Activated gamma-delta T cell treated with anti-CD3 and anti-CD28 coated beads, Interleukin-2, amount 50 U/mL, for 16 hours (primary cell): ENCODE measurements around the gene FCN1.

Experiments used
- DNase-seq: peaks from one replicate; pipeline ENCODE4 v3.0.0-alpha.2; 2020; ENCODE audit warnings: low read depth

Gene FCN1

DNA sequence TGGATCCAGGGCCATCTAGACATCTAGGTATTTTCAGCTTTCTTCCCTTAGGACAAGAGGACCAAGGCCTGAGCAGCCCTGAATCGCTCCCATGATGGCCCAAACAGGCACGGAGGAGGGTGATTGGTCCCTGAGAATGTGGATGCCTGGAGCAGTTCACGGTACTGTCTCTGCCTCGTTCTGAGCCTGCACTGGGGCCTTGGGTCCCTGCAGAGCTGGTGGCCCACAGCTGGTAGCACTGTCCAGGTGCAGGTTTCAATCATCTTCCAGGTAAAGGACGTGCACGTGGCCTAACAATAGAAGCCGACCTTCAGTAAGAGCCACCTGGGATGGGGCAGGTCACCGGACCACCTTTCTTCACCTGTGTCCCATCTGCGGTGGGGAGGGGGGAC is 19.4 kb upstream of the FCN1 start:
- DNase-seq, result no peak

DNA sequence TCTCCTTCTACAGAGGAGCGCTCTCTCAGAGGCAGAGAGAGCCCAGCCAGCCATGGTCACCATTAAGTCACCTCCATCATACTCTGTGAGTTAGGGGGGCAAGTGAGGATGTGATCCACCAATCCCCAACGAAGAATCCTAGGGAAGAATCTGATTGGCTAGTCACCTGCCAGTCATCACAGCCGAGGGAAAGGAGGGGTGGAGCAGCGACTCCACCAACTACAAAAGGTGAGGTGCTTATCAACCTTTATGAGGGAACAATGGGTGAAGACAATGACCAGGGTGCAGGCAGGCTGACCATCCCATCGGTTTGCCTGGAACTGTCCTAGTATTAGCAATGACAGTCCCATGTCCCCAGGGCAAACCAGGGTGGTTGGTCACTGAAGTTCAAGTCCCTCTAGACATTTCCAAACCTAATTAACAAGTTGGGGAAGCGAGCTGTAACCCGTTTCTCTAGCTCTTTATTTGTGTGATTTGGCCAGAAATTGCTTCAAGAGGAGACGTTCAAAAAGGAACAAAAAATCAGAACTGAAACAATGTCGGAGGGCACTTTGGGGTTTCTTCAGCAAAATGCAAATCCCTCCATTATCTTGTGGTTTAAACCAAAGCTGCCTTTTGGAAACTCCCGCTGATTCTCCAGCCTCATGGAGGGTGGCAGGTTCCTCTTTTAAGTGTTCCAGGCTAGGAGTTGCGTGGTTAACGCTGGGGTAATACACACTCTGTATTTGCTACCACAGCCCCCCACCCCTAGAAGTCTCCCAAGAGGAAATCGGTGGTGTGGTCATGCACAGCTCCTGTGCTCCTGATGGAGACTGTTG is 18.8 kb upstream of the FCN1 start:
- DNase-seq, result no peak

DNA sequence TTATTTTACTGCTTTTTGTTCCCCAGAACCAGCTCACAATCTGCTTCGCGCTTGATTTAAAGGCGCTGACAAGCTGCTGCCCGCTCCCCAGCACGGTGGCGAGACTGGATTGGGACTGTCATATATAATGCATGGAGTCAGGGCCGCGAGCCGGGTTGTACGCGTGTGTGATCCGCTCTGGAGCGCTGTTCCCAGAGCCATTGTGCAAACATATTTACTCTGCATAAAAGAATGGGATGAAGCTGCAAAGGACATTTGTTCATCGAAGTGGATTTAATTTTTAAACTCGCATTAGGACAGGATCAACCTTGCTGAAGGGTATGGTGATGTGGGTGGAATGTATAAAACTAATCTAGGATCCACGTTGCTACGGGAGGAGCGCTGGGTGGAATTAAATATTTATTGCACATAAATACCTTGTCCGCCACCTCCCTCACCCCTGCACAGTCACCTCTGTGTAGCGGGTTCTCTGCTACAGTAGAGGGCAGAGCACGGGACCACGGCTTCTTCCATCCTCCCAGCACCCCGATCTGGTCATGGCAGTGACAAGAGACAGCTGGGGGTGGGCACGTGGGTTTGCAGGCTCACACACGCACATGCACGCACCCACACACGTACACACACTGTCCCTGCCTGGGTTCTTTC is 18.1 kb upstream of the FCN1 start:
- no peak for DNase-seq

DNA sequence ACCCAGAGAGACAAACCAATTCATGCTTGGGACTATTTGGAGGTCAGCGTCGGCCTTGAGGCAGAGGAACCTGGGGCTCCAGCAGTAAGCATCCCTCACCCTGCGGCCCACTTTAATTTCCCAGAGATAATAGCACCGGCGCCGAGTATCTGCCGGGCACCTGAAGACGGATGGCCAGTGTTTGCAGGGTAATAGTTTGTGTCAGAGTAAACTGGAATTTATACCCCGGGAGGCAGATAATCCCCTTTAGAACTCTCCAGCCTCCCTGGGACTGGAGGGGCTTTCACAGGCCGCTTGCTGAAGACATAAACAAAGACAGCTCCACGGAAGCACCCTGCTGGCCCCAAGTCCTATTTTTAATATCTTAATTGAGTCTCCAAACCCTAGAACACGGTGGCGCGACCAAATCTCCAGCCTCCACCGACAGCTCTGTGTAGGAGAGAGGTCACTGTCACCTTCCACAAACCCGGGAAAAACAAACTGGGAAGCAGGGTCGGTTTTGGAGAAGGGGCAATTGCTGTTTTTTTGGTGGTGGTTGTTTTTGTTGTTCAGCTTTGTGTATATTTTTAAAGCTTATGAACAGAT is 17.4 kb upstream of the FCN1 start:
- no peak for DNase-seq

DNA sequence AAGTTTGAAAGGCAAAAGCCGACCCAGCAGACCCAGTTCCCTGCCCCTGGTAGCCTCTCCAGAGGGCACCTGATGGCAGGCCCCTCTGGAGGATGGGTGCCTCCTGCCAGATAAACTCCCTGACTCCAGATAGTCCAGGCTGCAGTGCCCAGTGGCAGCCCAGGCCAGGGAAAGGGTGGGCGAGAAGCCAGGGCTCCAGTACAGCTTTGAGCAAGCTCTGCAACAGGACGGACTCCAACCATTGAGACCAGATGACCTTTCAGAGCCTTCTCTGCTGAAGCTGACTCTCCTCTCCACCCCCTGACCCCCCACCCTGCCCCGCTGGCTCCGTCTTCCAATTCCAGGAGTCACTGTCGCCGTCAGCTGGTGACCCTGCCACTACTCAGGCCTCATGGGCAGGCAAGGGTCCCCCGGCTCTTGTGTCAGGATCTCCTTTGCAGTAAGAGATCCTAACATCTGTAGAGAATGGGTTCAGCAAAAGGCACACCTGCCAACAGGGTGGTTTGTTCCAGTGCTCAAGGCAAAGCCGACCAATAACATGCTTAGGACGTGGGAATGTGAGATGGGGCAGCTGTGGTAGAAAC is 15.5 kb upstream of the FCN1 start:
- no peak for DNase-seq

DNA sequence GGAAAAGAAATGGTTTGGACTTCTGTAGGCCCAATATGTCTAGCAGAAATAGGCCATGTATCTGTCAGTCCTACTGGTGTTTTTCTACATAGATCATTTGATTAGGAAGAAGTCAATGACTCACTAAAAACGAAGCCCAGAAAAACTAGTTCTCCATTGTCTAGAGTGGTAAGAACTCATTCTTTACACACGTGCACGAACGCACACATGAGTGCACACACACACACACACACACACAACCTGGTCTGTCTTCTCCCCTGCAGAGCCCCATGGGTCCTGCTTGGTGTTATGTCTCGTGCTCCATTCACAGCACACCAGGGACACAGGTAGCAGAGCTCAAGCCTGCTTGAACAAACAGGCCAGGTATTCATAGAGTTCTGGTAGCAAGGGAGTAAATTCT is 14.9 kb upstream of the FCN1 start:
- no peak for DNase-seq

DNA sequence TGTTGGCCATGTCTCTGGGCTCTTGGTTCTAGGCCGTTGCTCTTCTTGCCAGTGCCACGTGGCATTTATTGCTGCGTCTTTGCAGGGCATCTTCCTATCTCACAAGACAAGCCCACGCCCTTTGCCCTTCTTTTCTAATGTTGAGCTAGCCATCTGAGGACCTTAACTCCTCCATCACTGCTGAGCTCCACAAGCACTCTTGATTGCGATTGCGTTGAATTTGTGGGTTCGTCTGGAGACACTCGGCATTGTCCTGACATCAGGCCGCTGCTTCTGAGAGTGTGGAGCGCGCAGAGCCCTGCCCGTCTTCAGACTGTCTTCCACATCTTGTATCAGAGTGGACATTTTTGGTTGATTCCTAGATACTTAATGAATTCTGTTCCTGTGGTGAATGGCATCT is 14.5 kb upstream of the FCN1 start:
- DNase-seq, result no peak

DNA sequence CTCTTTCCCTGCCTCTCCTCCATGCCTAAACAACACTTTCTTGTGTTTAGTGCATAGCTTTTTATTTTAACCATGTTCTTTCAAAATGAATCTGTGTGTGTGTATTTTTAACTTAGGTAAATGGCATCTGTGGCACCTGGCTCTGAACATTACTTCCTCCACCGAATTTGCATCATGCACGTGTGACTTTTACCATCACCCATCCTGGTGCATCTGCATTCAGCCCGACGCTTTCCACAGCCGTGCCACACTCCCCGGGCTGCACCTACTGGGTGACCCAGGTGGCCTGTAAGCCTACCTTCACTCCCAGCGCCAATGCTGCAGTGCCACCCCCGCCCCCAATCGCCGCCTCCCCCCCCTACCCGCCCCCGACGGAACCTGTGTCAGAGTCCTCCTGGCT is 12.7 kb upstream of the FCN1 start:
- DNase-seq, result no peak

DNA sequence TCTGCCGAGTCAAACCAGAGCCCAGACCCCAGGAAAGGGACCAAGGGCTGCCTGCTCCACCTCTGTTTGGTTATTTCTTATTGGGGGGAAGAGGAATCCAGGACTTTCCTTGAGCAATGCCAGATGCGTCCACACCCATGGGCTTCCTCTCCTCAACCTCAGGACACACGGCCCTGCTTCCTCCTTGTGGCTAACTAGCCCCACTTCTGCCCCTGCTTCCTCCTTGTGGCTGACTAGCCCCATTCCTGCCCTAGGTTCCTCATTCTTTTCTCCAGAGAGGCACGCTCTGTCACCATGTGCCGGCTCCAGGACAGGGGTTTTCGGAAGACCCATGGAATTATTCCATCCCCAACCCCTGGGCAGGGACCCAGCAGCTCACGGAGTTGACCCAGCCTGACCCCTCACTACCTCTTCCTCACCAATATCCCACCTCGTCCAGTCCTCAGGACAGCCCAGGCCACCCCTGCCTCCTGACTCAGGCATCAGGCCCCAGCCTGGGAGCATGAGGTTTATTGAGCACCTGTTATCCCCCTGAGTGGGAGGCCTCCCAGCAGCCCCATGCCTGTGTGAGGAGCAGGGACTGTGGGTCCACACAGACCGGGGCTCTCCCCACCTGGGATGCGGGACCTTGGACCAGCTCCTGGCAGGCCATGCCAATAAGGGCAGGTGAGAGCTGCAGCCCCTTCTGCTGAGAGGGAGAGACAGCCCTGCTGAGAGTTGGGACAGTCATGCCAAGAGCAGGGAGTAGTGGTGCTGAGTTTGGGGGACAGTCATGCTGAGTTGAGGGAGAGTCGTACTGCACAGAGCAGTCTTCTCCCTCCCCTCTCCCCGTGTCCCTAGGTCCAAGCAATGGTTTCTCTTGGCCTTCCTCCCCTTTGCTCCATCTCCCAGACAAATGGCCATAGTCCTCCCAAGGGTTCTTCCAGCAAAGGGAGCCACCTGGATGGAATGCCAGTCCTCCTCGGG is 11.8 kb upstream of the FCN1 start:
- DNase-seq, result no peak

DNA sequence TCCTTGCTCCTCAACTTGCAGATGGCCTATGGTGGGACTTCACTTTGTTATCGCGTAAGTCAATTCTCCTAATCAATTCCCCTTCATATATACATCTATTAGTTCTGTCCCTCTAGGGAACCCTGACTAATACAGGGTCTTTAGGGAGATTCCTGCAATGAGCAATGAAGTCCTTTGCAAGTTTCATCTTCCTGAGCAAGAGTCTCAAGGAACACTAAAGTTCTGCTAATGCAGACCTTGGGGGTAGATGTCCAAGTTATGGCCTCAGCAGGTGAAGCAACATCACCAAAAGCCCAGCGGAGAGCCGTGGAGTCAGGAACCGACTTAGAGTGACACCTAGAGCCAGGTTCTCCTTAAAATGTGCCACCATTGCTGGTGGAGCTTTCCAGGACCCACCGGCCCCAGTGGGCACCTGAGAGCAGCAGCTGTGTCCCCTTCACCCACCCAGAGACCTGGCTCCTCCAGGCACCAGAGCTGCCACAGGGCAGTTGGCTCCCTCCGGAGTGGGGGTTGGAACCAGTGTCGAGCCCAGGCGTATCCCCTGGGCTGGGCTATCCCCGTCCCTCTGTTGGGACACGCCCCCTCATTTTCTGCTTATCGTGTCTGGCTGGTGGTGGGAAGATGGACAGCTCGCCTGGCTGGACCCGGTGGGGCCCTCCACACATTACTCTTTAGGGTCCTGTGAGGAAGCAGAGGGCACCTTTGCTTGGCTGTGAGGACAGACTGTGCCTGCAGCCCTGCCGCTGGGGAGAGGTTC is 10.9 kb upstream of the FCN1 start:
- DNase-seq, result no peak

DNA sequence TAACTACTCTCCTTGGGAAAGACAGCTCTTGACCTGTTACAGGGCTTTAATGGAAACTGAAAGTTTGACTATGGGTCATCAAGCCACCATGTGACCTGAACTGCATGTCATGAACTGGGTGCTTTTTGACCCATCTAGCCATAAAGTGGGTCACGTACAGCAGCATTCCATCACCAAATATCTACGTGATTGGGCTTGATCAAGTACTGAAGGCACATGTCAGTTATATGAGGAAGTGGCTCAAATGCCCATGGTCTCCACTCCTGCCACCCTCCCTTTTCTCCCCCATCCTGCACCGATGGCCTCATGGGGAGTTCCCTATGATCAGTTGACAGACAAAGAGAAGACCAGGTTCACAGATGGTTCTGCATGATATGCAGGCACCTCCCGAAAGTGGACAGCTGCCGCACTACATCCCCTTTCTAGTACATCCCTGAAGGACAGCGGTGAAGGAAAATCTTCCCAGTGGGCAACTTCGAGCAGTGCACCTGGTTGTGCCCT is 7.3 kb upstream of the FCN1 start:
- DNase-seq, result no peak

DNA sequence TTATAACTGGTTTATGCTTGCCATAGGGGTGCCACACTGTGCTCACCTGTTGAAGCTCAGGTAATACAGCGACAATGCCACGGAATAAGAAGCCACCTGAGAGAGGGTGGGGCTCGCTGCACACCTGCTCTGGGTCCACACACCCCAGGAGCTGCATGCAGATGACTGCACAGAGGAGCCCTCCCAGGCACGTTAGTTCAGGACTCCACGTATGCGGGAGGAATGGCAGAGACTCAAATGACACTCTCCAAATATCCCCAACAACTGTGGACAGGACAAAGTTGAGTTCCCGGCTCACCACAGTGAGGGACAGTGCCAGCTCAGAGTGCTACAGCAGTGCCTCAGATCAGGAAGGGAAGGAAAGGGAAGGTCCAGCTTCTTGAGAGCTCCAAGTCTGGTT is 5.8 kb upstream of the FCN1 start:
- DNase-seq, result no peak

DNA sequence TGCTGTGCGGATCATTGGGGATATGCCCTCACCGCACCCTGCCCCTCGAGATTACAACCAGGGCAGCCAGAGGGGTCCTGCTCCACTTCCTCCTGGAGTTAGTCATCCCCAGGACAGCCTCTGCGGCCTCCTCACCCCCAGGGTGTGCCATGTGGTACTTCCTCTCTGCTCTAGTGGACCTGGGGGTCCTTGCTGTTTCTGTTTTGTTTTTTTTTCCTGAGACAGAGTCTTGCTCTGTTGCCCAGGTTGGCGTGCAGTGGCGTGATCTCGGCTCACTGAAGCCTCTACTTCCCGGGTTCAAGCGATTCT is 5.2 kb upstream of the FCN1 start:
- DNase-seq, result no peak

DNA sequence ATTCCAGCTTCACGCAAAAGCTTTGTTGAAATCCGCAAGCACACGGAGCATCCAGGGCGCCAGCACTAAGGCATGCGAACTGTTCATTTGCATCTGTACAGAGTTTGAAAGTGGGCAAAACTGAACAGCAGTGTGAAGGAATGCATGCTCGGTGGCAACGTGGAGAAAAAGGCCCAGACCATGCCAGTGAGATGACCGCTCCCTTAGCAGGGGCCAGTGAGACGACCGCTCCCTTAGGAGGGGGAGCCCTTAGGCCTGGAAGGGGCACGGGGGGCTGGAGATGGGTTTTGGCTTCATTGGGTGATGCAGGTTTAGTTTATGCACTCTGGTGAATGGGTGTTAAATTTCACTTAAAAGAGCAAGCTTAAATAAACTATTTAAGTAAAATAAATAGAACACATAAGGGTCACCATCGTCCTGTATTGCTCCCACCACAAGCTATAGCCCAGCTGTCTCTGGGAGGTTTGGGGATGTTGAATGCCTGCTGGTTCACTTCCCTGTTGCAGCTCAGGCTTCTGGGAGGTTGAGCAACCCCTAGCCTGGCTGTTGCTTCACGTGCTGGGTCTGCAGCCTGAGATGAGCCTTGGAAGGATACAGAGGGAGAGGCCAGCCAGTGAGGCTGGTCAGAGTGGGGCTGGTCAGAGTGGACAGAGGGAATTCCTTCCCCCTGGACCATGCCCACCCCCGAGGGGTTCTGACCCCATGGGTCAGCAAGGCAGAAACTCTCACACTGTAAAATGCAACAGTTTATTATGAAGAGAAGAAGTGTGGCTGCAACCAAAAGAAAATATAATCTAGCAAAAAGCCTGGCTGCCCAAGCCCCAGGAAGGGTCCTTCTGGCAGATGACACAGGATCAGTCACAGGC is 4.6 kb upstream of the FCN1 start:
- no peak for DNase-seq

DNA sequence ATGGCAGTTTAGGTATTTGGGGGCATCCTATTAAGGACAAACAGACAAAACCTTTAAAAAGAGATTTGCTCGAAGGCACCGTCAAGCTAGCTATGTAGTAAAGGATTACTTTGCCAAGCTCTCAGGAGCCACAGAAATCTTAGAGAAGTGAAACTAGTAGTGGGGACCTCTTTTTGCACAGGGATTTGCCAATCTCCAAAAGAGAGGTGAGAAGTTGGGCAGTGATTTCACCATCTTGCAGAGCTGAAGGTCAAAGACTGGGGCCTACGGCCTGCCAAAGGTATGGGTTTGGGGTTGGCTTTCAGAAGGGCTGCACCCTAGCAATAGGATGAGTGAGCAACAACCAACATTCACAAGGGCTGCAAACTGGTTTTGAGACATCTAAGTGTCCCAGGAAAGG is 1.6 kb upstream of the FCN1 start:
- no peak for DNase-seq

DNA sequence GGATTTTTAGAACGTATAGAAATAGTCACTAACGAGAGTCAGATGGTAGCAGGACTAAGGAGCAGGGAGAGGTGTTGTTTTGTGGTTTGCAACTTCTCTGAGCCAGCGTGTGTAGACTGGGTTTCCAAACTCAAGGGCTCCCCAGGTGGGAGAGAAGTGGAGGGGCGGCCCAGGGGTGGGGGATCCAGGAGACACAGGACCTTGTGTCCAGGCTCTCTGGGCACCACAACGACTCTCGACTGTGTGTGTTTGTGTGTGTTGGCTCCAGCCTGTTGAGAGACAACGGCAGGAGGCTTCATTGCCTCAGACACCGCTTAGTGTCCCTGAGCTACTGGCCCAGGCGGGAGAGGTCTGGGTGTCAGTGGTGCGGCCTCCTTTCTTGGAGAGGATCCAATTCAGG is 934 bp upstream of the FCN1 start:
- no peak for DNase-seq

DNA sequence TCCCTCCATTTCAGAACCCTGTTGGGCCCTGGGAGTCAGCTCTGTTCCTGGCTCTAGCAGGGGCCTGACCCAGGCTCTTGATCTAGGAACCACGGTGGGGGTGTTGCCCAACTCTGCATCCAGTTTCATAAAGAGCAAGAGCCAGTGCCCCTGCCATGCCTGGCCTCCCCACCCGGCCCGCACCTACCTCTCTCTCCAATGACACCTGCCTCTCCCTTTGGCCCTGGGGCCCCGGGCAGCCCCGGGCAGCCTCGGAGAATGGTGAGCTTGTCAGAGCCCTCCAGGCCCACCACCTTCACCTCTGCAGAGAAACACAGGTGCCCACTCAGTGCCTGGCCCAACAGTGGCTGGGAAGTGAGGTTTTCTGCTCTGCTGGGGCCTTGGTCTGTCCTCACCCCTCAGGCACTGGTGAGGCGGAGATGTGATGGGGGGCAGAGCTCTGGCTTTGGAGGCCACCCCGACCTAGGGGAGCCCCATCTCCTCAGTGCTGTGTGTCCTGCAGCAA is 1.5 kb downstream of the FCN1 start:
- DNase-seq, result no peak

DNA sequence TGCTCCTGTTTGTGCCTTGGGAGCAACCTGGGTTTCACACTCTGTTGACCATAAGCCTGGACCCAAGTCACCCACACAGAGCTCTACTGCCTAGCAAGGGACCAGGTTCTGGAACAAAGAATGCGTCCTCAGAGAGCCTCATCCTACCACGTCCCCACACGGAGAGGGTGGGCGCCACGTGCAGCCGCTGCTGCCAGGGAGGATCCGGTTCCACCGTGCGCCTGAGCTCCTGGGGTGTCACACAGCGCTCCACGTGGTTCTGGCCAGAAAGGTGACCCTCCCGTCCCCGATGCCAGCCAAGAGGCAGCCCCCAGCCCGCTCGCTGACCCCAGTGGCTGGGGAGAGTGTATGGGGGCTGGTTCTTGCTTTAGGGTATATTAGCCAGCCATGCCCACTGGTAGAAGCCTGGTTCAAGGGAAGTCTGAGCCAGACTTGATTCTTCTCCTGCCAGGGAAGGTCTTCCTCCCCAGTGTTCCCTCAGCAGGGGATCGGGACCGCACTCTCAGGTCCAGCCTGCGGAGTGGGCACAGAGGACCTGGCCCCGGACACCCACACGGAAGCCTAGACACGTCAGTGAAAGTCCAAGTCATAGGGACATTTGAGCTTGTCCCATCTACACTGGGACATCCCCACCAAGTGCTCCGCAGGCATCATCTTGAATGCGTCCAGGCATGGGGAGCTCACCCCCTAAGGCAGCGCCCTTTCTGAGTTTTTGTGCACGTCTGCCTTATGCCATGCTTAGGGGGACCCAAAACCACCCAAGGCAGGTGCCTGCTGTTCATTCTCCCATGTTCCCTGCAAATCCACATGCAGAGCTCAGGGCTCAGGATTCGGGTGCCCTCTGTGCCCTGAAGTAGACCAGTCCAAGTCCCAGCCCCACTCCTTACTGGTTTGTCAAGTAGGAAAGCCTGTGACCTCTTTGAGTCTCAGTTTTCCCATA is 2.4 kb downstream of the FCN1 start:
- no peak for DNase-seq

DNA sequence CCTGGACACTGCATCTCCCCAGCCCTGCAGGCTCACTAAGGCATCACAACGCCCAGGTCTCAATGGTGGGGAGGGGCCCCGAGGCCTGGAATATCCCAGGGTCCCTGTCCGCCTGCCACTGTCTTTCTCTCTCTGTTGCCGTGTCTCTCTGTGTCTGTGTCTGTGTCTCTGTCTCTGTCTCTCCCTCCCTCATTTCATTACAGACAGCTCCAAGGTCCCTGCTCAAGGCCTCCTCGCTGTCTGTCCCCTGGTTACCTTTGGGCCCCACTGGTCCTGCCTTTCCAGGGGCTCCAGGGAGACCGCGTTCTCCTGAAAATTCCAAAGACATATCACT is 3.2 kb downstream of the FCN1 start:
- DNase-seq, result no peak
